Astrocyte (in vitro differentiated cells and primary cell): ENCODE data around the gene DEFB129.

Experiments
- CTCF ChIP-seq: IDR thresholded peaks from 2 replicates; pipeline ENCODE4 v1.5.1; 2011; ENCODE audit warnings: low read depth, mild to moderate bottlenecking, inconsistent platforms, low read length, moderate library complexity; ENCODE audit not compliant: insufficient read depth
- EZH2 ChIP-seq: IDR thresholded peaks from 2 replicates; pipeline ENCODE4 v1.6.1; 2012; ENCODE audit warnings: mild to moderate bottlenecking, low read length, inconsistent platforms; ENCODE audit not compliant: insufficient read depth

GRCh38 chr20:237929-238328, 10.9 kb downstream of the DEFB129 start:
- no peak for TF ChIP-seq CTCF
- TF ChIP-seq EZH2, result no peak
